HEK293 (cell line): ENCODE measurements around the gene TPD52L1.

ENCODE experiments used
- CTCF ChIP-seq: fragments of 450-650 bp; formaldehyde crosslinking; IDR thresholded peaks from 2 replicates; pipeline ENCODE4 v1.5.1; 2016; ENCODE audit warnings: missing biosample characterization, missing genetic modification characterization
- ZFP3 ChIP-seq: fragments of 450-650 bp; formaldehyde crosslinking; IDR thresholded peaks from 2 replicates; pipeline ENCODE4 v1.5.1; 2016; ENCODE audit warnings: low read depth, missing biosample characterization, missing genetic modification characterization
- ZNF248 ChIP-seq: fragments of 450-650 bp; formaldehyde crosslinking; IDR thresholded peaks from 2 replicates; pipeline ENCODE4 v1.5.1; 2017; ENCODE audit warnings: missing biosample characterization, missing genetic modification characterization
- ZNF621 ChIP-seq: fragments of 450-650 bp; formaldehyde crosslinking; IDR thresholded peaks from 2 replicates; pipeline ENCODE4 v1.5.1; 2017; ENCODE audit warnings: missing biosample characterization, missing genetic modification characterization
- TF ChIP-seq, protein P1 (sequence below): fragments of 450-650 bp; formaldehyde crosslinking; IDR thresholded peaks from 2 replicates; pipeline ENCODE4 v1.5.1; 2016; ENCODE audit warnings: missing biosample characterization, missing genetic modification characterization

DNA sequence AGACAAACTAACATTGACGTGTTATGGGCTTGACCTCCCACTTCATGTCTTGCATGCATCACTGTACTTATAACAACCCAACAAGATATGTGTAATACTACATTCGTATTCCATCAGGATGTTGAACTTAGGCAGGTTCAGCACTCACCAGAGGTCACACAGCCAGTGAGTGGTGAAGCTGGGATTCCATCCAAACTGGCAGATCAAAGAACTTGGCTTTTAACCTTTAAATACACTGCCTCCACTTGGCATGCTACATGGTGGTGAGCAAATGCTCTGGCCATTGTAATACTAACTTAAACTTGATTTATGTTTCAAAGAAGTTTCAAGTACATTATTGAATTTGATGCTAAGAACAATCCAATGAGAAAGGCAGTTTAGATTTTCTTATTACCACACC lies 158.9 kb downstream of the TPD52L1 start:
- TF ChIP-seq CTCF: no peak
- TF ChIP-seq ZNF248 (tag by site-specific recombination): no peak
- no peak for TF ChIP-seq ZNF621 (tag by site-specific recombination)
- TF ChIP-seq, protein P1, sequence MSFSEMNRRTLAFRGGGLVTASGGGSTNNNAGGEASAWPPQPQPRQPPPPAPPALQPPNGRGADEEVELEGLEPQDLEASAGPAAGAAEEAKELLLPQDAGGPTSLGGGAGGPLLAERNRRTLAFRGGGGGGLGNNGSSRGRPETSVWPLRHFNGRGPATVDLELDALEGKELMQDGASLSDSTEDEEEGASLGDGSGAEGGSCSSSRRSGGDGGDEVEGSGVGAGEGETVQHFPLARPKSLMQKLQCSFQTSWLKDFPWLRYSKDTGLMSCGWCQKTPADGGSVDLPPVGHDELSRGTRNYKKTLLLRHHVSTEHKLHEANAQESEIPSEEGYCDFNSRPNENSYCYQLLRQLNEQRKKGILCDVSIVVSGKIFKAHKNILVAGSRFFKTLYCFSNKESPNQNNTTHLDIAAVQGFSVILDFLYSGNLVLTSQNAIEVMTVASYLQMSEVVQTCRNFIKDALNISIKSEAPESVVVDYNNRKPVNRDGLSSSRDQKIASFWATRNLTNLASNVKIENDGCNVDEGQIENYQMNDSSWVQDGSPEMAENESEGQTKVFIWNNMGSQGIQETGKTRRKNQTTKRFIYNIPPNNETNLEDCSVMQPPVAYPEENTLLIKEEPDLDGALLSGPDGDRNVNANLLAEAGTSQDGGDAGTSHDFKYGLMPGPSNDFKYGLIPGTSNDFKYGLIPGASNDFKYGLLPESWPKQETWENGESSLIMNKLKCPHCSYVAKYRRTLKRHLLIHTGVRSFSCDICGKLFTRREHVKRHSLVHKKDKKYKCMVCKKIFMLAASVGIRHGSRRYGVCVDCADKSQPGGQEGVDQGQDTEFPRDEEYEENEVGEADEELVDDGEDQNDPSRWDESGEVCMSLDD: no peak
- TF ChIP-seq ZFP3: no peak
